GM23338 (cell line): ENCODE results near the gene RPTOR. TPM values are rescaled to one million over a fixed set of nuclear protein-coding genes. Genes with fewer than 3 reads are reported as not detected.
A peak's percentile ranks its signal among the peaks of the same experiment; 100 is the strongest.

Experiments used
- ATAC-seq: fragments of 200-7000 bp; cut with Tn5 transposase; 3 replicates; pipeline ENCODE4 v1.9.1; 2020
- DNase-seq: peaks from one replicate; pipeline ENCODE4 v3.0.0-alpha.2; 2015; ENCODE audit warnings: low spot score
- H2AFZ ChIP-seq: fragments of 200-600 bp; sonication (generic); 2 replicates; pipeline ENCODE4 v1.8.0; 2016; ENCODE audit warnings: antibody characterized with exemption, mild to moderate bottlenecking, moderate library complexity
- H3F3A ChIP-seq: fragments of 200-600 bp; sonication (generic); replicated peaks from 2 replicates; pipeline ENCODE4 v1.8.0; 2017; ENCODE audit warnings: antibody characterized with exemption, mixed run types, low read depth
- H3K27ac ChIP-seq: fragments of 200-600 bp; sonication (generic); 2 replicates; pipeline ENCODE4 v1.6.1; 2016; ENCODE audit warnings: low read depth
- H3K27me3 ChIP-seq: fragments of 200-600 bp; sonication (generic); 2 replicates; pipeline ENCODE4 v1.8.0; 2016; ENCODE audit warnings: mild to moderate bottlenecking, mixed run types, moderate library complexity; ENCODE audit not compliant: insufficient read depth
- H3K36me3 ChIP-seq: fragments of 200-600 bp; sonication (generic); 2 replicates; pipeline ENCODE4 v1.8.0; 2016; ENCODE audit warnings: mild to moderate bottlenecking; ENCODE audit not compliant: insufficient read depth
- H3K4me1 ChIP-seq: fragments of 200-600 bp; sonication (generic); 2 replicates; pipeline ENCODE4 v1.8.0; 2016; ENCODE audit warnings: mild to moderate bottlenecking, moderate library complexity; ENCODE audit not compliant: insufficient read depth
- H3K4me2 ChIP-seq: fragments of 200-600 bp; sonication (generic); 2 replicates; pipeline ENCODE4 v1.7.1; 2017; ENCODE audit warnings: mixed run types
- H3K4me3 ChIP-seq: fragments of 200-600 bp; sonication (generic); 2 replicates; pipeline ENCODE4 v1.6.1; 2016; ENCODE audit warnings: mixed run types
- H3K79me2 ChIP-seq: fragments of 200-600 bp; sonication (generic); replicated peaks from 2 replicates; pipeline ENCODE4 v1.8.0; 2017; ENCODE audit warnings: mild to moderate bottlenecking; ENCODE audit not compliant: insufficient read depth
- H3K9me2 ChIP-seq: fragments of 200-600 bp; sonication (generic); 2 replicates; pipeline ENCODE4 v1.8.0; 2017; ENCODE audit not compliant: insufficient read depth
- H4K20me1 ChIP-seq: fragments of 200-600 bp; sonication (generic); replicated peaks from 2 replicates; pipeline ENCODE4 v1.8.0; 2017; ENCODE audit warnings: mild to moderate bottlenecking; ENCODE audit not compliant: insufficient read depth
- H3K27ac Mint-ChIP-seq: 2 replicates; pipeline ENCODE4 v1.8.0; 2020; ENCODE audit warnings: inconsistent platforms, mild to moderate bottlenecking, moderate library complexity, mixed read lengths
- H3K27me3 Mint-ChIP-seq: 3 replicates; pipeline ENCODE4 v1.8.0; 2022; ENCODE audit warnings: low read depth, mild to moderate bottlenecking, moderate library complexity, mixed read lengths, inconsistent platforms; ENCODE audit not compliant: insufficient read depth, poor library complexity
- H3K36me3 Mint-ChIP-seq: 3 replicates; pipeline ENCODE4 v1.8.0; 2021; ENCODE audit warnings: low read depth, mild to moderate bottlenecking, inconsistent platforms, moderate library complexity, mixed read lengths
- H3K4me1 Mint-ChIP-seq: 3 replicates; pipeline ENCODE4 v1.8.0; 2020; ENCODE audit warnings: mild to moderate bottlenecking, inconsistent platforms, mixed read lengths
- H3K4me3 Mint-ChIP-seq: 3 replicates; pipeline ENCODE4 v1.8.0; 2021; ENCODE audit warnings: moderate library complexity, mild to moderate bottlenecking, inconsistent platforms, mixed read lengths
- H3K9me3 Mint-ChIP-seq: 3 replicates; pipeline ENCODE4 v1.8.0; 2020; ENCODE audit warnings: moderate library complexity, mild to moderate bottlenecking, inconsistent platforms, mixed read lengths
- CREB1 ChIP-seq: fragments of 250-450 bp; sonication (Bioruptor Pico); IDR thresholded peaks from 2 replicates; pipeline ENCODE4 v1.5.0; 2020; ENCODE audit warnings: low read depth, mild to moderate bottlenecking, moderate library complexity
- CTCF ChIP-seq, 2 experiments: fragments of 200-600 bp in 1 of 2; sonication (generic) in 1 of 2; conservative IDR thresholded peaks; 2 replicates each; pipeline versions ENCODE4 v1.5.1 to v1.6.1; 2016 to 2017; ENCODE audit warnings: antibody characterized with exemption in 2 of 2, low read depth in 2 of 2, mild to moderate bottlenecking in 2 of 2, moderate library complexity in 1 of 2
- EZH2 ChIP-seq: fragments of 200-600 bp; sonication (generic); IDR thresholded peaks from one replicate; pipeline ENCODE4 v1.8.0; 2017; ENCODE audit warnings: antibody characterized with exemption, mild to moderate bottlenecking, low read depth; ENCODE audit not compliant: unreplicated experiment
- EZH2phosphoT487 ChIP-seq: fragments of 200-600 bp; sonication (generic); IDR thresholded peaks from one replicate; pipeline ENCODE4 v1.8.1; 2018; ENCODE audit warnings: antibody characterized with exemption; ENCODE audit not compliant: unreplicated experiment
- JUNB ChIP-seq: IDR thresholded peaks from one replicate; pipeline ENCODE4 v1.6.1; 2016; ENCODE audit warnings: antibody characterized with exemption; ENCODE audit not compliant: unreplicated experiment
- NANOG ChIP-seq: IDR thresholded peaks from 2 replicates; pipeline ENCODE4 v1.6.1; 2016; ENCODE audit warnings: antibody characterized with exemption, borderline replicate concordance
- POLR2AphosphoS5 ChIP-seq: IDR thresholded peaks from 2 replicates; pipeline ENCODE4 v1.6.1; 2016; ENCODE audit warnings: antibody characterized with exemption, low read depth
- ZNF114 ChIP-seq: fragments of 250-450 bp; sonication (Bioruptor Pico); IDR thresholded peaks from 2 replicates; pipeline ENCODE4 v1.5.0; 2020; ENCODE audit warnings: mild to moderate bottlenecking, moderate library complexity
- ZNF331 ChIP-seq: fragments of 250-450 bp; sonication (Bioruptor Pico); IDR thresholded peaks from 2 replicates; pipeline ENCODE4 v1.5.0; 2020; ENCODE audit warnings: low read depth, mild to moderate bottlenecking, moderate library complexity
- ZNF462 ChIP-seq: fragments of 250-450 bp; sonication (Bioruptor Pico); IDR thresholded peaks from 2 replicates; pipeline ENCODE4 v1.5.0; 2020; ENCODE audit warnings: mild to moderate bottlenecking, moderate library complexity
- polyA plus RNA-seq: library from polyadenylated mRNA; unstranded; fragments of >200 nt; fragmentation: Nextera tagmentation; extraction: Ambion mirVana; gene quantifications from 2 replicates; pipeline ENCODE4 v1.2.1, GENCODE V29; 2016
- total RNA-seq: library from RNA; depleted of rRNA; stranded (reverse); fragments of >200 nt; shearing (Covaris generic); gene quantifications from 2 replicates; pipeline ENCODE4 v1.2.3, GENCODE V29; 2014

The RPTOR gene
- total and polyA plus RNA-seq, 2 experiments from 2014 or later = 9.5 to 38.0 TPM

- no peaks in the 10 kb centered on the region for H3K27me3 ChIP-seq
Measured at GRCh38 chr17:80798595-80799537, 254.2 kb downstream of the RPTOR start.

GRCh38 chr17:80799538-80800480 lies 255.2 kb downstream of the RPTOR start:
- no peak for ATAC-seq
- H3K4me1 ChIP-seq = no peaks in the 10 kb centered on the region
- H4K20me1 ChIP-seq = no peaks in the 10 kb centered on the region; the same call in 1 of the 2 replicates
- H3K4me3 Mint-ChIP-seq = no peak overlapping the region
- 0 out of 2 replicates have a peak overlapping the region, but pooled peaks have one; percentile 48 for H3K27ac Mint-ChIP-seq
- H3K79me2 ChIP-seq = 0 out of 2 replicates have a peak, but pooled peaks cover 3% of the 10 kb centered on the region
- H3F3A ChIP-seq = no peaks in the 10 kb centered on the region
- H3K36me3 ChIP-seq = no peaks in the 10 kb centered on the region
- H3K27ac ChIP-seq = no peak overlapping the region
- H3K27me3 ChIP-seq = no peaks in the 10 kb centered on the region
- no peak for DNase-seq
- no peaks in the 10 kb centered on the region for H3K9me3 Mint-ChIP-seq
- no peak overlapping the region for H2AFZ ChIP-seq
- H3K9me2 ChIP-seq = no peaks in the 10 kb centered on the region
- H3K4me1 Mint-ChIP-seq = peaks cover 7% of the 10 kb centered on the region; the same call in 2 of the 3 replicates
- H3K4me3 ChIP-seq = no peak overlapping the region
- H3K36me3 Mint-ChIP-seq = peaks cover 8% of the 10 kb centered on the region
- peaks cover 9% of the 10 kb centered on the region for H3K27me3 Mint-ChIP-seq
- no peak overlapping the region for H3K4me2 ChIP-seq
- no peak for TF ChIP-seq ZNF331 (CRISPR knock-in tag)
- TF ChIP-seq ZNF114 (CRISPR knock-in tag) = no peak
- TF ChIP-seq ZNF462 (CRISPR knock-in tag) = no peak
- no peak for TF ChIP-seq NANOG

More at GRCh38 chr17:80798595-80799537, 254.2 kb downstream of the RPTOR start:
- no peak overlapping the region for H3K4me2 ChIP-seq
- H4K20me1 ChIP-seq = no peaks in the 10 kb centered on the region; the same call in 1 of the 2 replicates
- TF ChIP-seq EZH2 = no peak
- TF ChIP-seq CREB1 (CRISPR knock-in tag) = no peak
- no peak for TF ChIP-seq JUNB
- no peak for TF ChIP-seq NANOG
- no peak for TF ChIP-seq CTCF (conservative IDR thresholded peaks at IDR 0.05; ENCODE audit: low read depth in 2 of 2)
- TF ChIP-seq EZH2phosphoT487 = no peak
- TF ChIP-seq POLR2AphosphoS5 = no peak
- no peak overlapping the region for H3K27ac ChIP-seq
- DNase-seq (no peak), ATAC-seq (peak; percentile 64)
- H3K4me3 ChIP-seq = no peak overlapping the region
- H3K9me2 ChIP-seq = no peaks in the 10 kb centered on the region
- H3K27ac Mint-ChIP-seq = 0 out of 2 replicates have a peak overlapping the region, but pooled peaks have one; percentile 48
- no peaks in the 10 kb centered on the region for H3K4me1 Mint-ChIP-seq
- H2AFZ ChIP-seq = no peak overlapping the region
- H3K4me3 Mint-ChIP-seq = no peak overlapping the region
- H3F3A ChIP-seq = no peaks in the 10 kb centered on the region
- peaks cover 8% of the 10 kb centered on the region for H3K36me3 Mint-ChIP-seq
- no peaks in the 10 kb centered on the region for H3K4me1 ChIP-seq
- no peaks in the 10 kb centered on the region for H3K9me3 Mint-ChIP-seq
- H3K79me2 ChIP-seq = 0 out of 2 replicates have a peak, but pooled peaks cover 3% of the 10 kb centered on the region
- H3K27me3 Mint-ChIP-seq = peaks cover 2% of the 10 kb centered on the region
- H3K36me3 ChIP-seq = no peaks in the 10 kb centered on the region
